CD1c-positive myeloid dendritic cell (primary cell): Measurements from ENCODE around the gene KRTAP29-1.
"Not testable (repeated sequence)": the region's sequence is repeated elsewhere in the genome, so short reads cannot be mapped to it uniquely, and the experiment has no call there.

Experiments used
- DNase-seq: peaks from one replicate; pipeline ENCODE4 v3.0.0-alpha.2; 2016; ENCODE audit errors: extremely low spot score

Gene KRTAP29-1

GRCh38 chr17:41301916-41302901 is at the start of gene KRTAP29-1:
KRTAP29-1 (minus strand) TSS chr17:41302851; CDS start chr17:41302851, 0 bp downstream.
- DNase-seq, result no peak

- no peak for DNase-seq
Measured at GRCh38 chr17:41351177-41351576, 48.5 kb upstream of the KRTAP29-1 start.

GRCh38 chr17:41350381-41350878 is 47.8 kb upstream of the KRTAP29-1 start, which contains the start of gene KRT33A:
KRT33A (minus strand) TSS chr17:41350828; CDS start chr17:41350767, 61 bp downstream.
- DNase-seq, result not testable (repeated sequence)

GRCh38 chr17:41347869-41348760 is 45.5 kb upstream of the KRTAP29-1 start:
- DNase-seq, result no peak

GRCh38 chr17:41346421-41346820 is 43.8 kb upstream of the KRTAP29-1 start:
- DNase-seq, result not testable (repeated sequence)

- DNase-seq, result no peak
Measured at GRCh38 chr17:41345992-41346391, 43.3 kb upstream of the KRTAP29-1 start.

- no peak for DNase-seq
Measured at GRCh38 chr17:41343029-41343428, 40.4 kb upstream of the KRTAP29-1 start.

- no peak for DNase-seq
Measured at GRCh38 chr17:41340934-41341861, 38.5 kb upstream of the KRTAP29-1 start.

- no peak for DNase-seq
Measured at GRCh38 chr17:41340494-41340893, 37.8 kb upstream of the KRTAP29-1 start.

- no peak for DNase-seq
Measured at GRCh38 chr17:41339571-41340172, 37.0 kb upstream of the KRTAP29-1 start.

- DNase-seq, result peak; percentile 54
Measured at GRCh38 chr17:41338961-41339485, 36.4 kb upstream of the KRTAP29-1 start.

GRCh38 chr17:41335747-41336146 is 33.1 kb upstream of the KRTAP29-1 start:
- no peak for DNase-seq

- DNase-seq, result no peak
Measured at GRCh38 chr17:41334385-41335305, 32.0 kb upstream of the KRTAP29-1 start.

GRCh38 chr17:41333836-41334235 is 31.2 kb upstream of the KRTAP29-1 start:
- DNase-seq, result no peak

GRCh38 chr17:41333098-41333497 is 30.4 kb upstream of the KRTAP29-1 start:
- no peak for DNase-seq

- no peak for DNase-seq
Measured at GRCh38 chr17:41332239-41332638, 29.6 kb upstream of the KRTAP29-1 start.

- no peak for DNase-seq
Measured at GRCh38 chr17:41331606-41332005, 29.0 kb upstream of the KRTAP29-1 start.

GRCh38 chr17:41329279-41329948 is 26.8 kb upstream of the KRTAP29-1 start:
- DNase-seq, result peak; percentile 51
